Measurements from ENCODE around the gene RAP1GAP2.
"Not testable (repeated sequence)": the region's sequence is repeated elsewhere in the genome, so short reads cannot be mapped to it uniquely, and the experiment has no call there.

Gene RAP1GAP2

GRCh38 chr17:2889256-2889655 lies 93.0 kb downstream of the RAP1GAP2 start:
- DNase-seq: no peak

- not testable (repeated sequence) for DNase-seq
These were observed 94.5 kb downstream of the RAP1GAP2 start for GRCh38 chr17:2890778-2891177.

- DNase-seq: peak; percentile 94
These were observed 96.2 kb downstream of the RAP1GAP2 start for GRCh38 chr17:2892305-2892971.

GRCh38 chr17:2893422-2893914 lies 97.2 kb downstream of the RAP1GAP2 start:
- DNase-seq: no peak

GRCh38 chr17:2894782-2895181 lies 98.5 kb downstream of the RAP1GAP2 start:
- peak; percentile 50 for DNase-seq

- DNase-seq: no peak
These were observed 101.4 kb downstream of the RAP1GAP2 start for GRCh38 chr17:2897605-2898004.

- no peak for DNase-seq
These were observed 102.2 kb downstream of the RAP1GAP2 start for GRCh38 chr17:2898255-2898926.

GRCh38 chr17:2899906-2900305 lies 103.7 kb downstream of the RAP1GAP2 start:
- no peak for DNase-seq

- DNase-seq: peak; percentile 78
These were observed 104.6 kb downstream of the RAP1GAP2 start for GRCh38 chr17:2900842-2901241.

- no peak for DNase-seq
These were observed 105.3 kb downstream of the RAP1GAP2 start for GRCh38 chr17:2901582-2901981.

- no peak for DNase-seq
These were observed 106.3 kb downstream of the RAP1GAP2 start for GRCh38 chr17:2902546-2902945.

- no peak for DNase-seq
These were observed 107.1 kb downstream of the RAP1GAP2 start for GRCh38 chr17:2903193-2903974.

GRCh38 chr17:2904135-2904534 lies 107.9 kb downstream of the RAP1GAP2 start:
- DNase-seq: no peak

GRCh38 chr17:2905269-2905668 lies 109.0 kb downstream of the RAP1GAP2 start:
- DNase-seq: no peak

GRCh38 chr17:2905696-2906501 lies 109.7 kb downstream of the RAP1GAP2 start:
- DNase-seq: no peak

GRCh38 chr17:2906901-2907300 lies 110.7 kb downstream of the RAP1GAP2 start:
- no peak for DNase-seq

- no peak for DNase-seq
These were observed 113.1 kb downstream of the RAP1GAP2 start for GRCh38 chr17:2909175-2909845.

GRCh38 chr17:2909846-2910234 lies 113.6 kb downstream of the RAP1GAP2 start:
- no peak for DNase-seq

- no peak for DNase-seq
These were observed 115.0 kb downstream of the RAP1GAP2 start for GRCh38 chr17:2911035-2911754.

- DNase-seq: no peak
These were observed 115.5 kb downstream of the RAP1GAP2 start for GRCh38 chr17:2911755-2912111.

GRCh38 chr17:2912754-2913153 lies 116.5 kb downstream of the RAP1GAP2 start:
- no peak for DNase-seq

GRCh38 chr17:2916461-2916860 lies 120.2 kb downstream of the RAP1GAP2 start:
- DNase-seq: no peak
